Large intestine (tissue), 3 donors: ENCODE results near the gene PHF11. TPM values are rescaled to one million over a fixed set of nuclear protein-coding genes. Genes with fewer than 3 reads are reported as not detected.

Source experiments
- DNase-seq, 2 donors: peaks; one replicate each; pipeline versions ENCODE4 v3.0.0 to v3.0.0-alpha.2; 2013
- H3K27ac ChIP-seq: one replicate; pipeline ENCODE4 v1.5.1; 2013; ENCODE audit warnings: low read length
- H3K27me3 ChIP-seq: 2 replicates; pipeline ENCODE4 v1.6.1; 2013; ENCODE audit warnings: low read length; ENCODE audit not compliant: control insufficient read depth, insufficient read depth
- H3K36me3 ChIP-seq: 2 replicates; pipeline ENCODE4 v1.6.1; 2013; ENCODE audit warnings: low read length; ENCODE audit not compliant: control insufficient read depth, insufficient read depth
- H3K4me1 ChIP-seq: one replicate; pipeline ENCODE4 v1.6.1; 2013; ENCODE audit warnings: low read length; ENCODE audit not compliant: control insufficient read depth, insufficient read depth
- H3K4me3 ChIP-seq: one replicate; pipeline ENCODE4 v1.5.1; 2013; ENCODE audit warnings: low read length
- H3K9me3 ChIP-seq: one replicate; pipeline ENCODE4 v1.6.1; 2013; ENCODE audit warnings: mild to moderate bottlenecking, low read depth, low read length, moderate library complexity; ENCODE audit not compliant: control insufficient read depth
- WGBS: methylation state at CpG from one replicate; pipeline ENCODE4 v1.1.5; 2013; ENCODE audit warnings: low lambda C conversion rate; ENCODE audit not compliant: insufficient coverage; 5-methylcytosine and 5-hydroxymethylcytosine counted together
- polyA plus RNA-seq: library from polyadenylated mRNA; unstranded; fragments of 120-200 nt; gene quantifications from one replicate; pipeline ENCODE4 v1.2.1, GENCODE V29; 2013

PHF11 gene
- polyA plus RNA-seq, 1 donor: 47.3 TPM

- Histone ChIP-seq H3K27me3 (no peaks in the 10 kb centered on the region), H3K27ac (no peak overlapping the region), H3K36me3 (peaks cover 19% of the 10 kb centered on the region), H3K4me3 (no peak overlapping the region), H3K9me3 (no peaks in the 10 kb centered on the region), H3K4me1 (no peaks in the 10 kb centered on the region)
- no peak for DNase-seq
- WGBS: no CpG with 5 or more reads among the region's 2 CpGs
Observed at GRCh38 chr13:49527123-49527522, 31.4 kb downstream of the PHF11 start.

- Histone ChIP-seq H3K4me1 (no peaks in the 10 kb centered on the region), H3K27ac (no peak overlapping the region), H3K36me3 (peaks cover 16% of the 10 kb centered on the region), H3K4me3 (no peak overlapping the region), H3K27me3 (no peaks in the 10 kb centered on the region), H3K9me3 (no peaks in the 10 kb centered on the region)
- WGBS: no CpG with 5 or more reads among the region's 1 CpG
- DNase-seq: no peak
Observed at GRCh38 chr13:49528161-49528560, 32.4 kb downstream of the PHF11 start.

- no peak for DNase-seq
- WGBS: 90% methylated on average over 1 of the region's 7 CpGs
Observed at GRCh38 chr13:49530457-49530856, 34.7 kb downstream of the PHF11 start.

GRCh38 chr13:49532593-49532992 lies 36.8 kb downstream of the PHF11 start:
- Histone ChIP-seq H3K4me3 (no peak overlapping the region), H3K9me3 (no peaks in the 10 kb centered on the region), H3K27me3 (no peaks in the 10 kb centered on the region), H3K36me3 (peaks cover 15% of the 10 kb centered on the region), H3K4me1 (no peaks in the 10 kb centered on the region), H3K27ac (no peak overlapping the region)
- no peak for DNase-seq
- WGBS: no CpG with 5 or more reads among the region's 1 CpG

More at GRCh38 chr13:49530457-49530856, 34.7 kb downstream of the PHF11 start:
- Histone ChIP-seq H3K27me3 (no peaks in the 10 kb centered on the region), H3K36me3 (peaks cover 20% of the 10 kb centered on the region), H3K4me1 (no peaks in the 10 kb centered on the region), H3K9me3 (no peaks in the 10 kb centered on the region), H3K4me3 (no peak overlapping the region), H3K27ac (no peak overlapping the region)

GRCh38 chr13:49533011-49533410 lies 37.3 kb downstream of the PHF11 start:
- no peak for DNase-seq

GRCh38 chr13:49533591-49534269 lies 38.0 kb downstream of the PHF11 start:
- Histone ChIP-seq H3K27ac (no peak overlapping the region), H3K36me3 (peaks cover 20% of the 10 kb centered on the region), H3K4me1 (no peaks in the 10 kb centered on the region), H3K9me3 (no peaks in the 10 kb centered on the region), H3K4me3 (no peak overlapping the region), H3K27me3 (no peaks in the 10 kb centered on the region)
- DNase-seq: no peak
- WGBS: 90% methylated on average over 2 of the region's 7 CpGs

More at GRCh38 chr13:49533011-49533410, 37.3 kb downstream of the PHF11 start:
- no peak overlapping the region for H3K4me3 ChIP-seq
- H3K36me3 ChIP-seq: peaks cover 16% of the 10 kb centered on the region
- H3K27ac ChIP-seq: no peak overlapping the region
- H3K4me1 ChIP-seq: no peaks in the 10 kb centered on the region
- H3K27me3 ChIP-seq: no peaks in the 10 kb centered on the region
- no peaks in the 10 kb centered on the region for H3K9me3 ChIP-seq

- Histone ChIP-seq H3K36me3 (peaks cover 29% of the 10 kb centered on the region), H3K4me3 (no peak overlapping the region), H3K4me1 (no peaks in the 10 kb centered on the region), H3K27me3 (no peaks in the 10 kb centered on the region), H3K9me3 (no peaks in the 10 kb centered on the region), H3K27ac (no peak overlapping the region)
- 37% methylated on average over 2 of the region's 7 CpGs for WGBS
- peak; percentile 23 to 61 for DNase-seq
Observed at GRCh38 chr13:49536144-49536873, 40.6 kb downstream of the PHF11 start.

- no peaks in the 10 kb centered on the region for H3K4me1 ChIP-seq
- peaks cover 33% of the 10 kb centered on the region for H3K36me3 ChIP-seq
- WGBS: no CpG with 5 or more reads among the region's 2 CpGs
- H3K27ac ChIP-seq: no peak overlapping the region
- H3K4me3 ChIP-seq: no peak overlapping the region
- H3K27me3 ChIP-seq: no peaks in the 10 kb centered on the region
- DNase-seq: no peak
- H3K9me3 ChIP-seq: no peaks in the 10 kb centered on the region
Observed at GRCh38 chr13:49538404-49538803, 42.7 kb downstream of the PHF11 start.

GRCh38 chr13:49539313-49539712 lies 43.6 kb downstream of the PHF11 start:
- H3K27ac ChIP-seq: no peak overlapping the region
- 90% methylated on average over 4 of the region's 5 CpGs for WGBS
- H3K27me3 ChIP-seq: no peaks in the 10 kb centered on the region
- no peak for DNase-seq
- H3K36me3 ChIP-seq: peaks cover 30% of the 10 kb centered on the region
- H3K9me3 ChIP-seq: no peaks in the 10 kb centered on the region
- no peaks in the 10 kb centered on the region for H3K4me1 ChIP-seq
- no peak overlapping the region for H3K4me3 ChIP-seq

GRCh38 chr13:49539746-49540145 lies 44.0 kb downstream of the PHF11 start:
- Histone ChIP-seq H3K9me3 (no peaks in the 10 kb centered on the region), H3K36me3 (peaks cover 30% of the 10 kb centered on the region), H3K27ac (no peak overlapping the region), H3K4me3 (no peak overlapping the region), H3K27me3 (no peaks in the 10 kb centered on the region), H3K4me1 (no peaks in the 10 kb centered on the region)
- no peak for DNase-seq
- 83% methylated on average over 1 of the region's 3 CpGs for WGBS
